Measurements from ENCODE around the gene ERP44.

The ERP44 gene

DNA sequence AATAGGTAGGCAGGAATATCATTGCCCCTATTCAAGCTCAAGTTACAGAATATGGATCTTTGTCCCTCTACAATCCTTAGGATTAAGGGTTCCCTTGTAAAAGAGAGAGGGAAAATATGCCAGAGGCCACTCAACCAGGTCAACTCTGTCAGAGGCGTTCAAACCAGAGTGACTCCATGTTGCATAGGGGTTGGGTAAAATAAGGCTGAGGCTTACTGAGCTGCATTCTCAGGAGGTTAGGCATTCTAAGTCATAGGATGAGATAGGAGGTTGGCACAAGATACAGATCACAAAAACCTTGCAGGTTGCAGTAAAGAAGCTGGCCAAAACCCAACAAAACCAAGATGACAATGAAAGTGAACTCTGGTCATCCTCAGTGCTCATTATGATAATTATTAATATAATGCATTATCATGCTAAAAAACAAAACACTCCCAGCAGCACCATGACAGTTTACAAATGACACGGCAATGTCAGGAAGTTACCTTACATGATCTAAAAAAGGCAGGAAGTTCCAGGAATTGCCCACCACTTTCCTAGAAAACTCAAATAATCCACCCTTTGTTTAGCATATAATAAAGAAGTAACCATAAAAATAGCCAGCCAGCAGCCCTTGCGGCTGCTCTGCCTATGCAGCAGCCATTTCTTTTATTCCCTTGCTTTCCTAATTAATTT, 64.8 kb downstream of the ERP44 start:
- Histone ChIP-seq H3K27ac (ENCODE audit: low read length) (no peak overlapping the region), H3K36me3 (replicated peaks; ENCODE audit: insufficient read depth, low read length) (no peaks in the 10 kb centered on the region), H3K9me3 (replicated peaks; ENCODE audit: insufficient read depth, low read length) (no peaks in the 10 kb centered on the region), H4K20me1 (ENCODE audit: insufficient read depth, low read length) (no peaks in the 10 kb centered on the region), H3F3A (ENCODE audit: insufficient read depth, low read length) (no peaks in the 10 kb centered on the region), H3K4me1 (ENCODE audit: low read length) (peaks cover 6% of the 10 kb centered on the region), H3K79me2 (ENCODE audit: low read length) (peaks cover 46% of the 10 kb centered on the region), H3K9ac (ENCODE audit: low read length) (no peak overlapping the region), H3K4me3 (ENCODE audit: low read length) (no peak overlapping the region), H3K9me2 (replicated peaks; ENCODE audit: insufficient read depth, low read length) (no peaks in the 10 kb centered on the region), H3K4me2 (ENCODE audit: low read depth, low read length) (no peak overlapping the region), H3K27me3 (replicated peaks; ENCODE audit: insufficient read depth, low read length) (no peaks in the 10 kb centered on the region), H2AFZ (ENCODE audit: low read length) (no peak overlapping the region)
- no peak for DNase-seq
- TF ChIP-seq CTCF (IDR thresholded peaks at IDR 0.05; ENCODE audit: low read length) (no peak), EZH2 (optimal IDR thresholded peaks at IDR 0.05; ENCODE audit: low read depth, low read length) (no peak), EZH2phosphoT487 (IDR thresholded peaks at IDR 0.05; ENCODE audit: low read length) (no peak)

GRCh38 chr9:100030548-100030947, 68.3 kb downstream of the ERP44 start:
- Histone ChIP-seq H3K4me1 (ENCODE audit: low read length) (peaks cover 8% of the 10 kb centered on the region), H3K27me3 (replicated peaks; ENCODE audit: insufficient read depth, low read length) (no peaks in the 10 kb centered on the region), H3K4me3 (ENCODE audit: low read length) (no peak overlapping the region), H3K27ac (ENCODE audit: low read length) (no peak overlapping the region), H3K9me3 (replicated peaks; ENCODE audit: insufficient read depth, low read length) (no peaks in the 10 kb centered on the region), H3K4me2 (ENCODE audit: low read depth, low read length) (no peak overlapping the region), H4K20me1 (ENCODE audit: insufficient read depth, low read length) (peaks cover 4% of the 10 kb centered on the region; the same call in 1 of the 2 replicates), H3K36me3 (replicated peaks; ENCODE audit: insufficient read depth, low read length) (no peaks in the 10 kb centered on the region), H3K9ac (ENCODE audit: low read length) (no peak overlapping the region), H2AFZ (ENCODE audit: low read length) (no peak overlapping the region), H3F3A (ENCODE audit: insufficient read depth, low read length) (no peaks in the 10 kb centered on the region), H3K9me2 (replicated peaks; ENCODE audit: insufficient read depth, low read length) (no peaks in the 10 kb centered on the region), H3K79me2 (ENCODE audit: low read length) (peaks cover 36% of the 10 kb centered on the region)
- no peak for TF ChIP-seq EZH2phosphoT487 (IDR thresholded peaks at IDR 0.05; ENCODE audit: low read length)
- TF ChIP-seq CTCF (IDR thresholded peaks at IDR 0.05; ENCODE audit: low read length): no peak
- no peak for TF ChIP-seq EZH2 (optimal IDR thresholded peaks at IDR 0.05; ENCODE audit: low read depth, low read length)
- no peak for DNase-seq

DNA sequence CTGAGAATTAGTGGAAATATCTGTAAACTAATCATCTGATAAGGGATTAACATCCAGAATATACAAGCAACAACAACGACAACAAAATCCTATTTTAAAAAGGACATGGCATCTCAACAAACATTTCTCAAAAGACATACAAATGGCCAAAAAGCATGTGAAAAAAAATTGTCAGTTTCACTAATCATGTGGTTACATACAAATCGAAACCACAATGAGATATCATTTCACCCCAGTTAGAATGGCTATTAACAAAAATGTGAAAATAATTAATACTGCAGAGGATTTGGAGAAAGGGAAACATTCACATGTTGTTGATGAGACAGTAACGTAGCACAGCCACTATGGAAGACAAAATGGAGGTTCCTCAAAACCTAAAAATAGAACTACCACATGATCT, 69.5 kb downstream of the ERP44 start:
- no peak for TF ChIP-seq EZH2phosphoT487 (IDR thresholded peaks at IDR 0.05; ENCODE audit: low read length)
- no peak for TF ChIP-seq CTCF (IDR thresholded peaks at IDR 0.05; ENCODE audit: low read length)
- no peak for TF ChIP-seq EZH2 (optimal IDR thresholded peaks at IDR 0.05; ENCODE audit: low read depth, low read length)

More for the DNA sequence above, 69.5 kb downstream of the ERP44 start:
- H3K9ac ChIP-seq (ENCODE audit: low read length): no peak overlapping the region
- no peaks in the 10 kb centered on the region for H3K36me3 ChIP-seq (replicated peaks; ENCODE audit: insufficient read depth, low read length)
- no peak overlapping the region for H3K4me3 ChIP-seq (ENCODE audit: low read length)
- H3K4me1 ChIP-seq (ENCODE audit: low read length): peaks cover 8% of the 10 kb centered on the region
- H3K27me3 ChIP-seq (replicated peaks; ENCODE audit: insufficient read depth, low read length): no peaks in the 10 kb centered on the region
- H3K4me2 ChIP-seq (ENCODE audit: low read depth, low read length): peak overlapping the region; percentile 7; the same call in 1 of the 2 replicates
- no peaks in the 10 kb centered on the region for H3F3A ChIP-seq (ENCODE audit: insufficient read depth, low read length)
- peaks cover 32% of the 10 kb centered on the region for H3K79me2 ChIP-seq (ENCODE audit: low read length)
- no peak overlapping the region for H2AFZ ChIP-seq (ENCODE audit: low read length)
- peaks cover 4% of the 10 kb centered on the region; the same call in 1 of the 2 replicates for H4K20me1 ChIP-seq (ENCODE audit: insufficient read depth, low read length)
- H3K9me3 ChIP-seq (replicated peaks; ENCODE audit: insufficient read depth, low read length): no peaks in the 10 kb centered on the region
- peak; percentile 30 for DNase-seq
- H3K9me2 ChIP-seq (replicated peaks; ENCODE audit: insufficient read depth, low read length): no peaks in the 10 kb centered on the region
- no peak overlapping the region for H3K27ac ChIP-seq (ENCODE audit: low read length)
